Type B pancreatic cell (in vitro differentiated cells): ENCODE results near the gene STPG2. TPM values are rescaled to one million over a fixed set of nuclear protein-coding genes. Genes with fewer than 3 reads are reported as not detected.

Experiments
- DNase-seq: peaks from one replicate; pipeline ENCODE4 v3.0.0; 2021; ENCODE audit warnings: mixed read lengths; ENCODE audit not compliant: unreplicated experiment; ENCODE audit errors: extremely low spot score
- H3K27ac Mint-ChIP-seq: 2 replicates; pipeline ENCODE4 v1.8.0; 2021; ENCODE audit warnings: mild to moderate bottlenecking, mixed read lengths
- H3K27me3 Mint-ChIP-seq: 2 replicates; pipeline ENCODE4 v1.8.0; 2021; ENCODE audit warnings: mixed read lengths
- H3K36me3 Mint-ChIP-seq: 2 replicates; pipeline ENCODE4 v1.8.0; 2021; ENCODE audit warnings: mixed read lengths
- H3K4me1 Mint-ChIP-seq: one replicate; pipeline ENCODE4 v1.8.0; 2021; ENCODE audit warnings: mixed read lengths; ENCODE audit not compliant: unreplicated experiment
- H3K4me3 Mint-ChIP-seq: 2 replicates; pipeline ENCODE4 v1.8.0; 2021; ENCODE audit warnings: mild to moderate bottlenecking, mixed read lengths
- H3K9me3 Mint-ChIP-seq: 2 replicates; pipeline ENCODE4 v1.8.0; 2021; ENCODE audit warnings: mixed read lengths
- total RNA-seq: library from RNA; stranded (reverse); gene quantifications from 2 replicates; pipeline ENCODE4 v1.2.1, GENCODE V29; 2021; ENCODE audit warnings: low replicate concordance
- TF ChIP-seq, protein P1 (sequence below): fragments of 200-600 bp; sonication (generic); conservative IDR thresholded peaks from 2 replicates; pipeline ENCODE4 v1.5.0; 2021; ENCODE audit warnings: antibody characterized with exemption, mild to moderate bottlenecking

The STPG2 gene
- total RNA-seq, 1 donor from 2014 or later = 0.29 TPM

DNA sequence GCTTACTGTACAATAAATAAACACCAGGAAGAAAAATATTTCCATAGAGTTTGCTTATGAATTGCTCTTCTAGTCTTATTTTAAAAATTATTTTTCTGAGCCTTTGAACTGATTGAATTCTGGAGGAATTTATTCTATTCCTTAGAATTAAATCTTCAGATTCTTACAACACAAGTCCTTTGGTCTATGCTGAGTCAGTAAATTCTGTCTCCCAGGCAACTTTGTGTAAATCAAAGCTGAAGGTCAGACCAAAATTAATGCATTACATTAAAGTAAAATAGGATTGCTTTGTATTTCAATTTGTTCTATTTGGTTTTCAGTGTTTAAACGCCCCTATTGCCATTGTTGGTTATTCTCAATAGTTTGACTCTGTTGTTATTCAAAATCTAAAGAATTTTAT is 26.8 kb upstream of the STPG2 start:
- H3K4me3 Mint-ChIP-seq = no peak overlapping the region

DNA sequence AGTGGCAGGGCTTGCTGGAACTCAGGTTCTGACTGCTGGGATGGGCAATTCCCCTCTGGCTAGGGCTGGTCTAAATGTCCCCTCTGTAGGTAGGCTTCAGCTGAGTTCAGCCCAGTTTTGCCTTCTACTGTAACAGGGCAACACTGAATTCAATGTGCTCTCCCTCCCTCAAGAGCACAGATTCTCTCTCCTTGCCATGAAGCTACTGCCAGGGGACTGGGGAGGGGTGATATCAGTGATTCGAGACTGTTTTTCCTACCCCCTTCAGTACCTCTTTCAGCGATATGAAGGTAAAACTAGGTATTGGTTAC is 23.4 kb upstream of the STPG2 start:
- H3K36me3 Mint-ChIP-seq = no peaks in the 10 kb centered on the region
- H3K9me3 Mint-ChIP-seq = no peaks in the 10 kb centered on the region
- no peak overlapping the region for H3K27ac Mint-ChIP-seq
- H3K27me3 Mint-ChIP-seq = peaks cover 3% of the 10 kb centered on the region
- no peaks in the 10 kb centered on the region for H3K4me1 Mint-ChIP-seq
- TF ChIP-seq, protein P1, sequence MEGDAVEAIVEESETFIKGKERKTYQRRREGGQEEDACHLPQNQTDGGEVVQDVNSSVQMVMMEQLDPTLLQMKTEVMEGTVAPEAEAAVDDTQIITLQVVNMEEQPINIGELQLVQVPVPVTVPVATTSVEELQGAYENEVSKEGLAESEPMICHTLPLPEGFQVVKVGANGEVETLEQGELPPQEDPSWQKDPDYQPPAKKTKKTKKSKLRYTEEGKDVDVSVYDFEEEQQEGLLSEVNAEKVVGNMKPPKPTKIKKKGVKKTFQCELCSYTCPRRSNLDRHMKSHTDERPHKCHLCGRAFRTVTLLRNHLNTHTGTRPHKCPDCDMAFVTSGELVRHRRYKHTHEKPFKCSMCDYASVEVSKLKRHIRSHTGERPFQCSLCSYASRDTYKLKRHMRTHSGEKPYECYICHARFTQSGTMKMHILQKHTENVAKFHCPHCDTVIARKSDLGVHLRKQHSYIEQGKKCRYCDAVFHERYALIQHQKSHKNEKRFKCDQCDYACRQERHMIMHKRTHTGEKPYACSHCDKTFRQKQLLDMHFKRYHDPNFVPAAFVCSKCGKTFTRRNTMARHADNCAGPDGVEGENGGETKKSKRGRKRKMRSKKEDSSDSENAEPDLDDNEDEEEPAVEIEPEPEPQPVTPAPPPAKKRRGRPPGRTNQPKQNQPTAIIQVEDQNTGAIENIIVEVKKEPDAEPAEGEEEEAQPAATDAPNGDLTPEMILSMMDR = no peak
- DNase-seq = no peak
- H3K4me3 Mint-ChIP-seq = no peak overlapping the region

More for the DNA sequence above, 26.8 kb upstream of the STPG2 start:
- H3K36me3 Mint-ChIP-seq = no peaks in the 10 kb centered on the region
- H3K27ac Mint-ChIP-seq = no peak overlapping the region
- H3K9me3 Mint-ChIP-seq = no peaks in the 10 kb centered on the region
- H3K27me3 Mint-ChIP-seq = peaks cover 3% of the 10 kb centered on the region
- DNase-seq = no peak
- TF ChIP-seq, protein P1 = no peak
- no peaks in the 10 kb centered on the region for H3K4me1 Mint-ChIP-seq

DNA sequence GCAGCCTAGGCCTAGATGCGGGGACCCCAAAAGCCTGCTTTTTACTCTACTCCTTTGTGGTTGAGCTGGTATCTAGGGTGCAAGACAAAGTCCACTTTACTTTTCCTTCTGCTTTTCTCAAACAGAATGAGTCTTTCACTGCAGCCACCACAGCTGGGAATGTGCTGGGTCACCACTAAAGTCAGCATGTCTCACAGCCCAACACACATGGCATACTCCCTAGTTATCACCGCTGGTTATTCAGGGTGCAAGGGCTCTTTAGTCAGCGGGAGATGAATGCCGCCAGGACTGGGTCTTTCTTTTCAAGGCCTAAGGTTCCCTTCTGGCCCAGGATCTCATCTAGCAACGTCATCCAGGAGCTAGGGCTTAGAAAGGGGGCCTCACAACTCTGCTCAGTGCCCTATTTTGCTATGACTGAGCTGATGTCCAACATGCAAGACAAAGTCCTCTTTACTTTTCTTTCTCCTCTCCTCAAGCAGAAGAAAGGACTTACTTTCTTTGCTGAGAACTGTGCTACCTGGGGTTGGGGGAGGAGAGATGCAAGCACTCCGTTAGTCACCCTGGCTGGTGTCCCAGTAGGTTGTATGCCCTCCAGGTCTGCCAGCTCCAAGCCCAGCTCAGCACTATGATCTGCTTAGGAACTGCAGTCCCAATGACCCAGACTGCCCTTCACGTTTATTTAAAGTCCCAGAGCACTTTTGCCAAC is 22.9 kb upstream of the STPG2 start:
- Mint-ChIP-seq H3K27ac (no peak overlapping the region), H3K27me3 (peaks cover 3% of the 10 kb centered on the region), H3K4me3 (no peak overlapping the region), H3K4me1 (no peaks in the 10 kb centered on the region), H3K9me3 (no peaks in the 10 kb centered on the region), H3K36me3 (no peaks in the 10 kb centered on the region)
- DNase-seq = no peak
- TF ChIP-seq, protein P1 = no peak

DNA sequence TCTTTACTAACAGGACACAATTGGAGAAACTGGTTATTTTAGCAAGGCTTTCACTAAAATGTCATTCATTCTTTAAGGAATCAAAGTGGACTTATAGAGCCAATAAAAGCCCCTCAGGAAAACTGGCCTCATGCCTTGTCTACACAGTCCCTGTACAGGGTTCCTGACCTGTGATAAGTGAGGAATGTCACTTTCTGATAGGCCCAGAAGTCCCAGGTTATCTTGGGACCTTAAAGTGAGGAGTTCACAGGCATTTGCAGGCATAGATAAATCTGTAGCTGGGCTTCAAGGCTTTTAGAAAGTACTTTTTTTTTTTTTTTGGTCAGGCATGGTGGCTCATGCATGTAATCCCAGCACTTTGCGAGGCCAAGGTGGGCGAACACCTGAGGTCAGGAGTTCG is 19.4 kb upstream of the STPG2 start:
- Mint-ChIP-seq H3K9me3 (no peaks in the 10 kb centered on the region), H3K4me1 (no peaks in the 10 kb centered on the region), H3K27me3 (peaks cover 3% of the 10 kb centered on the region), H3K36me3 (no peaks in the 10 kb centered on the region), H3K27ac (no peak overlapping the region), H3K4me3 (no peak overlapping the region)
- DNase-seq = no peak
- TF ChIP-seq, protein P1 = no peak

DNA sequence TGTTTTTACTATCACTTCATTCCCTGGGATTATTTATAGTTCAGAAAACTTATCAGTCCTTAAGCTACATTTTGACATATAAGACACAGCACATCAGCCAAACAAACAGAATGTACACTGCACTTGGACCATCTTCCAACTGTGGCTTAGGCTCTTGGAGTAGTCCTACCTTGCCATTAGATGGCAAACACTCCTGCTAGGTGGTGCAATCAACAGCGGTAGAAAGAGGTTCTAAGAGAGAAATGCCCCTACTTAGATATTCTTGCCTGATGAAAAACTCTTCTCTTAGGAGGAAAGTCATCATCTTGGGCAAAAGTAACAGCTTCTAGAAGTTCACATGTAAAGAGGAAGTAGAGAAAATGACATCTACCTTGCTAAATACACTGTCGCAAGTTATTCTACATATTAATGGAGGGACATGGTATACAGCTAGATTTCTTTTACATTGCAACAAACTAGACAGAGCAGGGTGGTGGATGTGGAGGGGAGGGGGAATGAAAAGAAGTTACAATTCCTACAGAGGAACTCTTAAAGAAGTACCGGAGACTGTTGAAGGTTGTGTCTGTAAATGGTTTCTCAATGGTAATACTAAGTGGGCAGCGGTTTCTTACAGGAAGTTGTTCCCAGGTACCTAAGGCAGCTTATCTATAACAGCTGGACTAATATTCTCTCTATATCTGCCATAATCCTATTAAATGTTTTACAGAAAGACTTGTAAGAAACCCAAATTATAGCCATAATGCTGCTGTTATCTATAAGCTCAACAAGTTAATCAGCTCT is 8.1 kb upstream of the STPG2 start:
- TF ChIP-seq, protein P1 = no peak
- no peak for DNase-seq
- Mint-ChIP-seq H3K27ac (no peak overlapping the region), H3K9me3 (no peaks in the 10 kb centered on the region), H3K36me3 (no peaks in the 10 kb centered on the region), H3K27me3 (peaks cover 7% of the 10 kb centered on the region), H3K4me1 (peaks cover 3% of the 10 kb centered on the region), H3K4me3 (no peak overlapping the region)
